Stimulated activated CD8-positive, alpha-beta memory T cell treated with anti-CD3 and anti-CD28 coated beads, Interleukin-7, amount 100 ng/mL, for 48 hours (primary cell): ENCODE measurements around the gene FARP1.

Experiments used
- DNase-seq, 2 donors: peaks; one replicate each; pipeline ENCODE4 v3.0.0-alpha.2; 2020; ENCODE audit warnings: low read depth in 1 of 2; ENCODE audit errors: extremely low read depth in 1 of 2

Gene FARP1

GRCh38 chr13:98305670-98306069 lies 162.8 kb downstream of the FARP1 start:
- no peak for DNase-seq

- DNase-seq = no peak
Measured at GRCh38 chr13:98307463-98308085, 164.7 kb downstream of the FARP1 start.

GRCh38 chr13:98308086-98308911 lies 165.4 kb downstream of the FARP1 start:
- no peak for DNase-seq

DNA sequence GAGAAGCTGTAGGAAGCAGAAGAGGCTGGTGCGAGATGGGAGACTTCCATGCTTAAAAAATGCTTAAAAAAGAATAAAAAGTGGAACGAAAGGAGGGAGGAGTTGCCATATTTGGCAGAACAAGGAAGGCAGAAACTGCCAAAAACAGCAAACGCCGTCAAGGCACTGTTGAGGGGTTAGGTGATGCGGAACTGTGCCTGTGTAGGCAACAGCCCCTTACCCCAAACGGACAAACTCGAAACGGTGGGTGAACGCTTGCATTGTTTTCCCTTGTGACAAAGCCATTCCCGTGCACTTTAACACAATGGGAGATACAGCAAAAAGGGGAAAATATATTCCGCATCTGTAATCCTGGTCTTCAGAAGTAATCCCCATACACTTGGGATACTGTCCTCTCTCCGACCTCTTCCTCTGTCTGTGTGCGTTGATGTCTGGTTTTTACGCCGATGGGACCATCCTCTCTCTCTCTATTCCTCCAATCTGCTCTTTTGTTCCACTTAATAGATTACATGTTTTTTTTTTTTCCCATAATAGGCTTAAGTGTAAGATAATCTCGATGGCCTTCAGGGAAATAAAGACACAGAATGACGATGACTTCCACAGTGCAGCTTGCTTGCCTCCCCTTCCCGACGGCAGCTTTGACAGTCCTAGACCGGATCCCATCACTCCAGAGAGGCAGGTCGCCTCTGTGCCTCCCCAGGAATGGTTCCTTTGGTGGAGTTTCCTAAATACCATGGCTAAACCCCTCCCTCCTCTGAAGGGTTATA lies 166.9 kb downstream of the FARP1 start:
- DNase-seq = no peak

GRCh38 chr13:98310485-98311199 lies 167.7 kb downstream of the FARP1 start:
- no peak for DNase-seq

DNA sequence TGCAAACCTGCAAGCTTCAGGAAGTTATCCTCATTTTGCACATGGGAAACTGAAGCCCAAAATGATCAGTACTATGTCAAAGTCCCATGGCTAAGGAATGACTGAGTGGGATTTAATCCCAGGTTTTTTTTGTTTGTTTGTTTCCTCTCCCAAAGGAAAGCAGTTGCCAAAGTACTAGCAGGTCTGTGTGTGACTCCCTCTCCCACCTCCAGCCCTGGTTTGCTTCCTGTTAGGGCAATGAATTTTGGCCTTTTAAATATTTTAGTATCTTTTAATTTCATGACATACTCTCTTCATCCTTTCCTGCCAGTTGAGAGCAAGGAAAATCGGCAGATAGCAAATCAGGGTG lies 168.3 kb downstream of the FARP1 start:
- DNase-seq = no peak

GRCh38 chr13:98312606-98313005 lies 169.7 kb downstream of the FARP1 start:
- DNase-seq = no peak

- DNase-seq = no peak
Measured at GRCh38 chr13:98313023-98313921, 170.4 kb downstream of the FARP1 start.

GRCh38 chr13:98313922-98314292 lies 171.0 kb downstream of the FARP1 start:
- no peak for DNase-seq

DNA sequence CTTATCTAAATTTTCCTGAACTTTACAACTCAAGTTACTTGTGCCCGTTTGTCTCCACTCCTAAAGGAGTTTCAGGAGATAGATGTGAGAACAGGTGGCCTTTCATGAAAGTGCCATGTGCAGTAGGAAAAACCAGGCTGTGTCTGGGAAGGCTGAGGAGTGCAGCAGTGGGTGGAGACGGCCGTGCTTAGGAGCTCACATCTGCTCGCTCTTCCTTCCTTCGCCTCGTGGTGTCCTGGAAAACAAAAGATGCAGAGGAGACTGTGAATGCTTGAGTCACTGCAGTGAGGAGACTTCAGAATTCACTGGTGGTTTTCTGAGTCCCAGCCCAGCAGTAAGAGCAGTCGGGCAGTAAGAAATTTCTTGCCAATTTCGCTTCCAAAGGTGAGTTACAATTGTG lies 172.6 kb downstream of the FARP1 start:
- DNase-seq = no peak

- no peak for DNase-seq
Measured at GRCh38 chr13:98315902-98316301, 173.0 kb downstream of the FARP1 start.

DNA sequence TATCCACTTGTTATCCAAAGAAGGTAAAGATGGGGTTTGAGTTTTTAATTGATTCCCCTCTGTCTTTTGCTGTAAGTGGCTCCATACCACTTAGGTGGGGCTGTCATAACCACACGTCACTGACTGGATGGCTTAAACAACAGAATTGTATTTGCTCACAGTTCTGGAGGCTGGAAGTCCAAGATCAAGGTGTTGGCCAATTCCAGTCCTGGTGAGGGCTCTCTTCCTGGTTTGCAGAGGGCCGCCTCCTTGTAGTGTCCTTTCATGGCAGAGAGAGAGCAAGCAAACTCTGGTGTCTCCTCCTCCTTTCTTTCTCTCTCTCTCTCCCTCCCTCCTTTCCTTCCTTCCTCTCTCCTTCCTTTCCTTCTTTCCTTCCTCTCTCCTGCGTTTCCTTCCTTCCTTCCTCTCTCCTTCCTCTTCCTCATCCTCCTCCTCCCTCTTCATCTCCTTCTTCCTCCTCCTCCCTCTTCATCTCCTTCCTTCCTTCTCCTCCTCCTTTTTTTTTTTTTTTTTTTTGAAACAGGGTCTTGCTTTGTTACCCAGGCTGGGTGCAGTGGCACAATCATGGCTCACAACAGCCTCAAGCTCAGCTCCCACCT lies 174.8 kb downstream of the FARP1 start:
- DNase-seq = no peak

GRCh38 chr13:98318263-98318878 lies 175.5 kb downstream of the FARP1 start:
- no peak for DNase-seq

DNA sequence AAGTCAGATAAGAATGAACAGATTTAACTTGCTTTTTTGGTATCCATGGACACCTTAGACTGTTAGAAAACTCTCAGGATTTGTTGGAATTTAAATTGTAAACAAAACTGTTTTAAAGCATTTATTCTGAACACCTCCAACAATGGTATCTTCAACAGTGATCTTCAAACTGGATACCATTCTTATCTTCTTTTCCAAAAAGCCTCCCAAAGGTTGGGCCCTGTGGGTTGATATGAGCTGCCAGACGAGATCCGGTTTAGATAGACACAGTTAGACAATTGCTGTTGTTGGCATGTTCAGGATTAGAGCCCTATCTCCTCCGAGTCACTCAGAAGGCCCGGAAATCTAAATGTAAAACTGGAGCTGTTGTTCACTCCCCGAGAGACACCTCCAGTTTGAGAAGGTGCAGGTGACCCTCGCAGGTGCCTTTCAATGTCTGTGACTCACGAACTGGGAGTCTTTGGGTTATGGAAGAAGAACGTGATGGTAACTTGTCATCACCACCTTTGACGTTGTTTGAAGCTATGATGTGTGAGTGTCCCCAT lies 177.7 kb downstream of the FARP1 start:
- DNase-seq = no peak

DNA sequence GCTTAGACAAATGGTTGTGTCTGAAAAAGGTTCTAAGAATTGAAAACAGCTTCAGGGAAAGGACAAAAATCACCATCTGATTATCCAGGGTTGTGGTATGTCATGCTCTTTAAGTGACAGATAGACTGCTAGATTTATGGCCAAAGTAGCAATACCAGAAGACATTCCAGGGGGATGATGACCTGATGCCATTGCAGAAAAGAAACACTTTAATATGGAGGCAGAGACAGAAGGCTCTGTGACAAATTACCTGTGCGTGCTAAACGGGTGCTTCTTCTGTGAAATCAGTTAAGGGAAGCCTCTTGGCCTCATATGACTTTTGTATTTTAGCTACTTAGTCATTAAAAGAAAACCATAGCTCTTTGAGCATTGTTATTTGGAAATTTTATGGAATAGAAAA lies 178.5 kb downstream of the FARP1 start:
- DNase-seq = no peak

- no peak for DNase-seq
Measured at GRCh38 chr13:98322091-98322718, 179.3 kb downstream of the FARP1 start.

DNA sequence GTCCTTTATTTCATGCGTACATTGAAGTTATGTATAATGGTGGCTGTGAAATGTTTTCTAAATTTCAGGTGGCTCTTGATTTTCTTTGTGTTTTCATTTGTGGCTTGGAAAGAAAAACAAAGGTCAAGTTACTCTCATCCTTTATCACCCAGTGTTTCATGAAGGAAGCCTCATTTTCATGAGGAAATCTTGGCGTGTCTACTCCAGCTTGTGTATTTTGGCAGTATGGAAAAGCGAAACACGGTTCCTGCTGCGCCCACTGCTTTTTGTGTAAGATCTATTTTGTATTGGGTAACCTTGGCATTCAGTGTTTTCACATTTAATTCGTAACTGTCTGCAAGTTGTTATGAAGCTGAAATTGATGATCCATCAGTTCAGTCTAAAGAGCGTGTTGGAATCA lies 181.2 kb downstream of the FARP1 start:
- no peak for DNase-seq

- DNase-seq = no peak
Measured at GRCh38 chr13:98325724-98326123, 182.8 kb downstream of the FARP1 start.

DNA sequence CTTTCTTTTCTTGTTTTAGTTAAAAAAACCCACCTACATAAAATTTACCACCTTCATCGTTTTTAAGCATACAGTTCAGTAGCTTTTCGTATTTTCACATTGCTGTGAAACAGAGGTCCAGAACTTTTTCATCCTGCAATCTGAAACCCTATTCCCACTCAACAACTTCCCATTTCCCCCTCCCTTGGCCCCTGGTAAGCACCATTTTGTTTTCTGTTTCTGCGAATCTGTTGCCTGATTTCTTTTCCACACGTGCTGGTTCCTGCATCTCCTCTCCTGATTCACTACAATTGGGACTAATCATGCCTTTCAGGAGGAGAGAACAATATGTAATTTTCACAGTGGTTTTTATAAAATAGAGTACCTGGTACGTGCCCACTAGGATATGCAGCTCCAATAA lies 183.4 kb downstream of the FARP1 start:
- no peak for DNase-seq
